Measurements from ENCODE around the gene SLN. TPM values are rescaled to one million over a fixed set of nuclear protein-coding genes. Genes with fewer than 3 reads are reported as not detected.

SLN gene
- total and polyA plus RNA-seq, 2 donors (not counting 3 experiments of a cell fraction or from before 2014, with no cell fraction given) = 0.25 TPM; not detected in 1

DNA sequence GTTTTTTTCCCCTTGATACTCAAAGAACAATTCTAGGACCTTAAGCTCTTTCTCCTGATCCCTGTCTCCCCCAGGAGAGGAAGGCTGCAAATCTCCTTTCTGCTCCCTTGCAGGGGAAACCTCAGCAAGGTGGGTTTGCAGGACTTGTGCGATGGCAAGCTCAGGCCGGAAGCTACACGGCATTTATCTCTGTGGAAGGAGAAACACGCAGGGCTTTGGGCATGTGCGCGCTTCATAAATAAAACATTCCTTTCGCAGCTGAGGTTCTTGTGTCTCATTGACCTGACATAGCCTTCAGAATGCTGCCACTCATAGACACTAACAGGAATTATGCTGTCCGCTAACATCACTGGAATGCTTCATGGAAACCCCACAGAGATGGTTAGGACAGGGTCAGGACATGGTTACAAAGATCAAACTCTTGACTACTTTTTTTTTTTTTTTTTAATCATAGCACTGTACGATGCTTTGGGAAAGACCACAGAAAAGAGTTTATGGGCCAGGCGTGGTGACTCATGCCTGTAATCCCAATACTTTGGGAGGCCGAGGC is 42.6 kb downstream of the SLN start:
- Histone ChIP-seq H3K27ac (ENCODE audit: insufficient read depth, low read depth, low read length) (no peak overlapping the region), H3K9me1 (replicated peaks; ENCODE audit: control insufficient read depth, extremely low read depth, insufficient read depth, low read length) (no peaks in the 10 kb centered on the region), H3K27me3 (ENCODE audit: control insufficient read depth in 2 of 2, insufficient read depth in 2 of 2, low read length in 2 of 2) (no peaks in the 10 kb centered on the region), H3K79me2 (ENCODE audit: control insufficient read depth, insufficient read depth, low read length) (no peaks in the 10 kb centered on the region), H3K9ac (replicated peaks; ENCODE audit: extremely low read depth, insufficient read depth, low read length) (no peak overlapping the region), H3K4me2 (ENCODE audit: insufficient read depth, low read length) (no peak overlapping the region), H3K4me1 (ENCODE audit: control insufficient read depth, extremely low read depth, insufficient read depth, low read length) (no peaks in the 10 kb centered on the region), H3K4me3 (replicated peaks in 1 of 3; ENCODE audit: insufficient read depth in 1 of 3, low read depth in 1 of 3, low read length in 3 of 3) (no peak overlapping the region), H2AFZ (ENCODE audit: low read depth, low read length) (no peak overlapping the region), H3K36me3 (ENCODE audit: control insufficient read depth in 2 of 2, extremely low read depth in 1 of 2, insufficient read depth in 2 of 2, low read length in 2 of 2) (no peaks in the 10 kb centered on the region), H4K20me1 (replicated peaks; ENCODE audit: control insufficient read depth, extremely low read depth, insufficient read depth, low read length) (no peaks in the 10 kb centered on the region), H3K9me3 (replicated peaks; ENCODE audit: control insufficient read depth, insufficient read depth, low read length) (no peaks in the 10 kb centered on the region)
- ChIA-PET POLR2A (no interaction called here), CTCF (interaction anchor here (0.8 to 3.0 kb wide), 7 partner anchors 8 to 72 kb away, joined by 3 to 15 read pairs (median 5); no protein-coding TSS in a partner anchor)
- no peak for FAIRE-seq
- intact Hi-C loops (cut with micrococcal nuclease) (no loop called here), dilution Hi-C loops (cut with MboI; ENCODE audit: extremely low pct_ligation_motif_present, low sequenced_read_pairs) (no loop called here)
- DNase-seq (ENCODE audit: low read depth, low spot score) = no peak
- no peak for TF ChIP-seq EZH2 (IDR thresholded peaks at IDR 0.05; ENCODE audit: borderline replicate concordance, low read depth, low read length, severe bottlenecking)
- no peak for TF ChIP-seq JUN (IDR thresholded peaks at IDR 0.05; ENCODE audit: borderline replicate concordance, insufficient read depth, insufficient read length, low read depth)
- TF ChIP-seq MYC (IDR thresholded peaks at IDR 0.05; ENCODE audit: low read depth, low read length) = no peak
- TF ChIP-seq, protein P1, sequence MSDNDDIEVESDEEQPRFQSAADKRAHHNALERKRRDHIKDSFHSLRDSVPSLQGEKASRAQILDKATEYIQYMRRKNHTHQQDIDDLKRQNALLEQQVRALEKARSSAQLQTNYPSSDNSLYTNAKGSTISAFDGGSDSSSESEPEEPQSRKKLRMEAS (IDR thresholded peaks at IDR 0.05; ENCODE audit: insufficient read depth, insufficient read length) = no peak
- no peak for TF ChIP-seq FOS (IDR thresholded peaks at IDR 0.05; ENCODE audit: borderline replicate concordance, insufficient read depth, low read length)
- TF ChIP-seq, protein P2, sequence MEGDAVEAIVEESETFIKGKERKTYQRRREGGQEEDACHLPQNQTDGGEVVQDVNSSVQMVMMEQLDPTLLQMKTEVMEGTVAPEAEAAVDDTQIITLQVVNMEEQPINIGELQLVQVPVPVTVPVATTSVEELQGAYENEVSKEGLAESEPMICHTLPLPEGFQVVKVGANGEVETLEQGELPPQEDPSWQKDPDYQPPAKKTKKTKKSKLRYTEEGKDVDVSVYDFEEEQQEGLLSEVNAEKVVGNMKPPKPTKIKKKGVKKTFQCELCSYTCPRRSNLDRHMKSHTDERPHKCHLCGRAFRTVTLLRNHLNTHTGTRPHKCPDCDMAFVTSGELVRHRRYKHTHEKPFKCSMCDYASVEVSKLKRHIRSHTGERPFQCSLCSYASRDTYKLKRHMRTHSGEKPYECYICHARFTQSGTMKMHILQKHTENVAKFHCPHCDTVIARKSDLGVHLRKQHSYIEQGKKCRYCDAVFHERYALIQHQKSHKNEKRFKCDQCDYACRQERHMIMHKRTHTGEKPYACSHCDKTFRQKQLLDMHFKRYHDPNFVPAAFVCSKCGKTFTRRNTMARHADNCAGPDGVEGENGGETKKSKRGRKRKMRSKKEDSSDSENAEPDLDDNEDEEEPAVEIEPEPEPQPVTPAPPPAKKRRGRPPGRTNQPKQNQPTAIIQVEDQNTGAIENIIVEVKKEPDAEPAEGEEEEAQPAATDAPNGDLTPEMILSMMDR (IDR thresholded peaks at IDR 0.05; ENCODE audit: extremely low read depth in 1 of 2, insufficient read depth in 1 of 2, low read depth in 1 of 2, low read length in 2 of 2) = no peak
- no peak for TF ChIP-seq GATA2 (IDR thresholded peaks at IDR 0.05; ENCODE audit: insufficient read depth, insufficient read length, low read depth, low read length)
- TF ChIP-seq POLR2AphosphoS5 (IDR thresholded peaks at IDR 0.05; ENCODE audit: insufficient read depth, low read depth, low read length) = no peak
- no peak for TF ChIP-seq POLR2A (IDR thresholded peaks at IDR 0.05; ENCODE audit: low read depth, low read length)
- BruUV-seq (replicated peaks) = no TSS peak

Data from endothelial cell of umbilical vein (primary cell).